ENCODE results near the gene DNASE2.

The DNASE2 gene

GRCh38 chr19:12833418-12833737, 47.9 kb downstream of the DNASE2 start:
- no peak for DNase-seq

DNA sequence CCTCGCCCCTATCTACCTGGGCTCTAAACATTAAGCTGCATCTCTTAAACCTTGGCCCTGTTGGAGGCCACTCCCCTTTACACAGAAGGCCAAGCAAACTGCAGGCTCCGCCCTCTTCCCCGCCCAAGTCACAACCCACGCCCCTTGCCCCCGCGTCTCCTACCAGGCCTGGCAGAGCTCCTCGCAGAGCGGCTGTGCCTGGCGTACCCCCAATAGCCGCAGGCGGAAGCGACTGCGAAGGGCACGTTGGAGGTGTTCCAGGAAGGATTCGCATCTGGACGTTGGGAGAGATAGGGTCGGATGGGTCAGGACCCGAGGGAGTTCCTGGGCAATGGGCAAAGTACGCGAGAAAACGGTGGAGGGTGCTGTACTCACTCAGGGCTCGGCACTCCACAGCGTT, 52.8 kb downstream of the DNASE2 start:
- DNase-seq, result peak; percentile 50 to 58

DNA sequence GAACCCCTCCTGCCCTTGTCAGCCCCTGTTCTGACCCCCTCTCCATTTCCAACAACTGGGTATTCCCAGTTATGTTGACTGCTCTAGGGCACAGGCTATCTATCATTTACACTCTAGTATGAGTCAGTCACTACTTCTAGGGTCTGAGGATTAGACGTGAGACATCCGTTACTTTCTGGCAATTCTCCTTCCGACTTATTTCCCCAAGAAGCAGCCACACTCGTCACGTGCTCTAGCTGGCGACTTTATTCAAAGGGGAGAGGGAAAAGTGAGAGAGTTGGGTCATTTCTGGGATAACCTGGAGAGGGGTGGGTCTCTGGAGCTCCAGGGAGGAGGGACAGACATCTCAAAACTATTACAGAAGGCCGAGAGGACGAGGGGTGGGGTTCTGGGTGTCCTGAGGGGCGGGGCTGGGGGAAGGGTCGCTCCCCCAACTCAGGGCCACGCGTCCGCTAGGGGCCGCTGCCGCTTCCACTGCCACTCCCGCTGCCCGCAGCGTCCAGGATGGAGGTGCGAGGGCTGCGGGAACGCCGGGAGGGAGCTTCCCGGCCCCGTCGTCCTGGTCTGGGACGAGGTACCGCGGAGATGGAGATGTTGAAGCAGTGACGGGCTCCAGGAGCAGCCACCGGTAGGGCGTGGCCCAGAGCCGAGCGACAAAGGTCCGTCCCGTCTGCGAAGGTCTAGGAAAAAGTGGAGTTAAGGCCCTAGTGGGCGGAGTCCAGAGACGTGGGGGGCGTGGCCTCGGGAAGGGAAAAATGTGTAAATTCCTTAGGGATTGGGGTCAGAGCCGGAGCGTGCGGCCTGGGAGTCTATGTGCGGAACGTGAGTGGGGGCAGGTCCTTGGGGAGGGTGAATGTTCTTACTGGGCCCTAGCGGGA, 55.8 kb downstream of the DNASE2 start:
- DNase-seq, result peak; percentile 51 to 53

Data from activated CD4-positive, alpha-beta T cell treated with anti-CD3 and anti-CD28 coated beads, Interleukin-2, amount 50 U/mL, for 48 hours (primary cell).